Glutamatergic neuron (in vitro differentiated cells): ENCODE data around the gene KCNJ4. TPM values are rescaled to one million over a fixed set of nuclear protein-coding genes. Genes with fewer than 3 reads are reported as not detected.
"Not testable (repeated sequence)": the region's sequence is repeated elsewhere in the genome, so short reads cannot be mapped to it uniquely, and the experiment has no call there.

ENCODE experiments used
- DNase-seq: peaks from one replicate; pipeline ENCODE4 v3.0.0; 2022
- H3K27ac Mint-ChIP-seq: one replicate; pipeline ENCODE4 v1.8.0; 2020; ENCODE audit warnings: mild to moderate bottlenecking, mixed read lengths, inconsistent platforms; ENCODE audit not compliant: unreplicated experiment
- H3K27me3 Mint-ChIP-seq: one replicate; pipeline ENCODE4 v1.8.0; 2020; ENCODE audit warnings: mild to moderate bottlenecking, moderate library complexity, mixed read lengths, inconsistent platforms; ENCODE audit not compliant: unreplicated experiment
- H3K36me3 Mint-ChIP-seq: one replicate; pipeline ENCODE4 v1.8.0; 2020; ENCODE audit warnings: mild to moderate bottlenecking, mixed read lengths, inconsistent platforms; ENCODE audit not compliant: unreplicated experiment
- H3K4me1 Mint-ChIP-seq: one replicate; pipeline ENCODE4 v1.8.0; 2020; ENCODE audit warnings: mild to moderate bottlenecking, low read depth, mixed read lengths, inconsistent platforms; ENCODE audit not compliant: unreplicated experiment
- H3K4me3 Mint-ChIP-seq: one replicate; pipeline ENCODE4 v1.8.0; 2020; ENCODE audit warnings: mild to moderate bottlenecking, mixed read lengths, inconsistent platforms; ENCODE audit not compliant: unreplicated experiment
- H3K9me3 Mint-ChIP-seq: one replicate; pipeline ENCODE4 v1.8.0; 2020; ENCODE audit warnings: mild to moderate bottlenecking, moderate library complexity, mixed read lengths, inconsistent platforms; ENCODE audit not compliant: unreplicated experiment
- CTCF ChIP-seq: fragments of 200-600 bp; sonication (generic); IDR thresholded peaks from one replicate; pipeline ENCODE4 v1.5.0; 2021; ENCODE audit not compliant: partially characterized antibody, unreplicated experiment
- total RNA-seq: library from RNA; stranded (reverse); fragmentation: NEBNext Ultra II Directional; extraction: Animal tissue kit (Norgen Biotek cat#: 25700); gene quantifications from one replicate; pipeline ENCODE4 v1.2.1, GENCODE V29; 2021; ENCODE audit not compliant: unreplicated experiment

KCNJ4 gene
- total RNA-seq, 1 donor from 2014 or later, result 0.86 TPM

- no peak for DNase-seq
- Mint-ChIP-seq H3K27ac (peak overlapping the region; percentile 74), H3K9me3 (peaks cover 9% of the 10 kb centered on the region), H3K4me3 (no peak overlapping the region), H3K27me3 (peaks cover 3% of the 10 kb centered on the region), H3K36me3 (peaks cover 5% of the 10 kb centered on the region), H3K4me1 (peaks cover 3% of the 10 kb centered on the region)
- TF ChIP-seq CTCF, result no peak
Measured at GRCh38 chr22:38415046-38415445, 40.0 kb downstream of the KCNJ4 start.

GRCh38 chr22:38414009-38414395 lies 41.0 kb downstream of the KCNJ4 start:
- no peak for DNase-seq
- TF ChIP-seq CTCF, result no peak
- peaks cover 9% of the 10 kb centered on the region for H3K9me3 Mint-ChIP-seq
- H3K27me3 Mint-ChIP-seq, result peaks cover 3% of the 10 kb centered on the region
- H3K36me3 Mint-ChIP-seq, result peaks cover 5% of the 10 kb centered on the region
- no peak overlapping the region for H3K4me3 Mint-ChIP-seq
- peaks cover 3% of the 10 kb centered on the region for H3K4me1 Mint-ChIP-seq
- no peak overlapping the region for H3K27ac Mint-ChIP-seq

- Mint-ChIP-seq H3K9me3 (peaks cover 8% of the 10 kb centered on the region), H3K27ac (no peak overlapping the region), H3K36me3 (peaks cover 10% of the 10 kb centered on the region), H3K27me3 (no peaks in the 10 kb centered on the region), H3K4me3 (no peak overlapping the region), H3K4me1 (peaks cover 4% of the 10 kb centered on the region)
- peak; percentile 11 for DNase-seq
- no peak for TF ChIP-seq CTCF
Measured at GRCh38 chr22:38413085-38414008, 41.7 kb downstream of the KCNJ4 start.

DNA sequence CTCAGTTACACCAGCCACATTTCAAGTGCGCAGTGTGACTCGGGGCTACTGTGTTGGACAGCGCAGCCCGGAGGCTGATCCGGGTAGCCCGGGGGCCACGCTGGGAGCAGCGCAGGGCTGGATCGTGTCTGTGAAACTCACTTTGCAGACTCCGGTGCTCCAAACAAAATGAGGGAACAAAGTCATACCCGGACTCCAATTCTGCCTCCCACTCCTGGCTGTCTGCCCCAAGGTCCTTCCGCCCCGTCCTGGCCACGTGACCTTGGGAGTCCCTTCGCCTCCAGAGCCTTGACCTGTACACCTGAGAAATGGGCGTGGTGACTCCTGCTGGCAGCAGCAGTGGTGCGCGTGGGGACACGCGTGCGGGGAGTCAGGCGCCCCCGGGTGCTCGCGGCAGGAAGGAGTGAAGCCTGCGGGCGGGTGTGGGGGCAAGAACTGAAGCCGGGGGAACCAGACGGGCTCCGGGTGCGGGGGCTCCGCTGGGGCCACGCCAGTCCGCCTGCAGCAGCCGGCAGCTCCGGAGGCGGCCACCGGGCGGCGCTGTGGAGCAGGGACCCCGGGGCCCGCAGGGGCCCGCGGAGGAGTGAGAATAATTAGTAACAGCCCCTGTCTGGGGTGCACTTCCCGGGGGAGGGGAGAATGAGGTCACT lies 42.4 kb downstream of the KCNJ4 start:
- Mint-ChIP-seq H3K27ac (no peak overlapping the region), H3K27me3 (no peaks in the 10 kb centered on the region), H3K4me1 (peaks cover 4% of the 10 kb centered on the region), H3K36me3 (peaks cover 13% of the 10 kb centered on the region), H3K4me3 (no peak overlapping the region), H3K9me3 (peaks cover 8% of the 10 kb centered on the region)
- peak; percentile 73 for TF ChIP-seq CTCF
- DNase-seq, result no peak

DNA sequence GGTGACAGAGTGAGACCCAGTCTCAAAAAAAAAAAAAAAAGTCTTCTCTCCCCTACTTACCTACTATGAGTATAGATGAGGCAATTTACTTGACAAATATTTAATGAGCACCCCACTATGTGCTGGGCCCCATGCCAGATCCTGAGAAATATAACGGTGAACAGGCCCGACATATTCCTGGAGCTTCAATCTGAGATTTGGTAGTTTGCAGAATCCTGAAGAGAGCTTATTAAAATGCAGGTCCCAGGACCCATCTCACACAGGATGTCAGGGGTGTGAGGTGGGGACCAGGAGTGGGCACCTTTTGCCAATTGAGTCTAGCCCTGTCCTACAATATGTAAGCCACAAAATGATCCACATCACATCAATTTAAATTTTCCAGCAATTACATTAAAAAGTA lies 44.0 kb downstream of the KCNJ4 start:
- H3K27me3 Mint-ChIP-seq, result no peaks in the 10 kb centered on the region
- peaks cover 13% of the 10 kb centered on the region for H3K36me3 Mint-ChIP-seq
- peaks cover 5% of the 10 kb centered on the region for H3K9me3 Mint-ChIP-seq
- H3K4me1 Mint-ChIP-seq, result peaks cover 4% of the 10 kb centered on the region
- H3K27ac Mint-ChIP-seq, result no peak overlapping the region
- no peak for TF ChIP-seq CTCF
- H3K4me3 Mint-ChIP-seq, result no peak overlapping the region
- DNase-seq, result no peak

GRCh38 chr22:38409916-38410315 lies 45.1 kb downstream of the KCNJ4 start:
- H3K27me3 Mint-ChIP-seq, H3K9me3 Mint-ChIP-seq, H3K4me3 Mint-ChIP-seq, H3K27ac Mint-ChIP-seq, H3K4me1 Mint-ChIP-seq, DNase-seq: not testable (repeated sequence)
- peaks cover 13% of the 10 kb centered on the region for H3K36me3 Mint-ChIP-seq
